ENCODE results near the gene SYNPO2. TPM values are rescaled to one million over a fixed set of nuclear protein-coding genes. Genes with fewer than 3 reads are reported as not detected.

SYNPO2 gene
- total RNA-seq, 1 donor from 2014 or later, result 22.9 TPM

- Mint-ChIP-seq H3K4me1 (ENCODE audit: unreplicated experiment) (peaks cover 9% of the 10 kb centered on the region), H3K27me3 (peaks cover 3% of the 10 kb centered on the region), H3K27ac (no peak overlapping the region), H3K9me3 (no peaks in the 10 kb centered on the region), H3K36me3 (no peaks in the 10 kb centered on the region), H3K4me3 (no peak overlapping the region)
- TF ChIP-seq CTCF (conservative IDR thresholded peaks at IDR 0.05), result no peak
- no peak for DNase-seq (ENCODE audit: extremely low spot score, unreplicated experiment)
These were observed 41.7 kb upstream of the SYNPO2 start for GRCh38 chr4:118846979-118847378.

GRCh38 chr4:118848242-118848641, 40.4 kb upstream of the SYNPO2 start:
- no peak overlapping the region for H3K27ac Mint-ChIP-seq
- TF ChIP-seq CTCF (conservative IDR thresholded peaks at IDR 0.05), result no peak
- H3K4me3 Mint-ChIP-seq, result no peak overlapping the region
- H3K36me3 Mint-ChIP-seq, result no peaks in the 10 kb centered on the region
- no peak for DNase-seq (ENCODE audit: extremely low spot score, unreplicated experiment)
- peaks cover 9% of the 10 kb centered on the region for H3K4me1 Mint-ChIP-seq (ENCODE audit: unreplicated experiment)
- no peaks in the 10 kb centered on the region for H3K9me3 Mint-ChIP-seq
- H3K27me3 Mint-ChIP-seq, result peaks cover 3% of the 10 kb centered on the region

- Mint-ChIP-seq H3K27ac (no peak overlapping the region), H3K9me3 (no peaks in the 10 kb centered on the region), H3K36me3 (no peaks in the 10 kb centered on the region), H3K4me1 (ENCODE audit: unreplicated experiment) (peaks cover 9% of the 10 kb centered on the region), H3K27me3 (peaks cover 3% of the 10 kb centered on the region), H3K4me3 (no peak overlapping the region)
- DNase-seq (ENCODE audit: extremely low spot score, unreplicated experiment), result no peak
- no peak for TF ChIP-seq CTCF (conservative IDR thresholded peaks at IDR 0.05)
These were observed 39.8 kb upstream of the SYNPO2 start for GRCh38 chr4:118848901-118849300.

GRCh38 chr4:118849867-118850487, 38.7 kb upstream of the SYNPO2 start:
- peak overlapping the region; percentile 91 for H3K4me3 Mint-ChIP-seq
- no peaks in the 10 kb centered on the region for H3K9me3 Mint-ChIP-seq
- no peak for DNase-seq (ENCODE audit: extremely low spot score, unreplicated experiment)
- no peaks in the 10 kb centered on the region for H3K36me3 Mint-ChIP-seq
- H3K27me3 Mint-ChIP-seq, result peaks cover 3% of the 10 kb centered on the region
- H3K27ac Mint-ChIP-seq, result peak overlapping the region; percentile 80
- peaks cover 9% of the 10 kb centered on the region for H3K4me1 Mint-ChIP-seq (ENCODE audit: unreplicated experiment)
- TF ChIP-seq CTCF (conservative IDR thresholded peaks at IDR 0.05), result no peak

- Mint-ChIP-seq H3K36me3 (no peaks in the 10 kb centered on the region), H3K4me1 (ENCODE audit: unreplicated experiment) (peaks cover 9% of the 10 kb centered on the region), H3K4me3 (peak overlapping the region; percentile 91), H3K9me3 (no peaks in the 10 kb centered on the region), H3K27me3 (peaks cover 3% of the 10 kb centered on the region), H3K27ac (peak overlapping the region; percentile 80)
- no peak for DNase-seq (ENCODE audit: extremely low spot score, unreplicated experiment)
- no peak for TF ChIP-seq CTCF (conservative IDR thresholded peaks at IDR 0.05)
These were observed 38.0 kb upstream of the SYNPO2 start for GRCh38 chr4:118850488-118851173.
